CD8-positive, alpha-beta memory T cell (primary cell): ENCODE data around the gene CAMSAP2. TPM values are rescaled to one million over a fixed set of nuclear protein-coding genes. Genes with fewer than 3 reads are reported as not detected.

Source experiments
- CTCF ChIA-PET: fragments of 350-600 bp; sonication (Branson Sonifier 250); formaldehyde crosslinking; loops from one replicate; lab custom pipeline; 2021; ENCODE audit warnings: antibody characterized with exemption; lab: Charles Lee
- POLR2A ChIA-PET: fragments of 350-600 bp; sonication (Branson Sonifier 250); formaldehyde crosslinking; loops from one replicate; lab custom pipeline; 2021; ENCODE audit warnings: antibody characterized with exemption; lab: Charles Lee
- DNase-seq, 5 donors: peaks; one replicate each; pipeline versions ENCODE4 v3.0.0 to v3.0.0-alpha.2; 2020 to 2022; ENCODE audit warnings: mixed read lengths in 1 of 5
- H3K27ac ChIP-seq: one replicate; pipeline ENCODE4 v1.7.0; 2013; ENCODE audit warnings: low read depth, mild to moderate bottlenecking, low read length, moderate library complexity
- H3K27me3 ChIP-seq: 2 replicates; pipeline ENCODE4 v1.7.0; 2013; ENCODE audit warnings: low read length, mild to moderate bottlenecking; ENCODE audit not compliant: insufficient read depth, poor library complexity, severe bottlenecking
- H3K36me3 ChIP-seq: 2 replicates; pipeline ENCODE4 v1.7.0; 2013; ENCODE audit warnings: mild to moderate bottlenecking, low read length, moderate library complexity; ENCODE audit not compliant: insufficient read depth
- H3K4me1 ChIP-seq: 2 replicates; pipeline ENCODE4 v1.7.0; 2013; ENCODE audit warnings: mild to moderate bottlenecking, low read length, moderate library complexity; ENCODE audit not compliant: insufficient read depth
- H3K4me3 ChIP-seq: 2 replicates; pipeline ENCODE4 v1.7.0; 2013; ENCODE audit warnings: mild to moderate bottlenecking, low read length
- H3K9me3 ChIP-seq: 2 replicates; pipeline ENCODE4 v1.7.0; 2013; ENCODE audit warnings: mild to moderate bottlenecking, low read length
- H3K27ac Mint-ChIP-seq, 8 donors: one replicate each; pipeline ENCODE4 v1.8.0; 2020 to 2021; ENCODE audit warnings: mixed read lengths in 8 of 8, mild to moderate bottlenecking in 6 of 8, inconsistent platforms in 3 of 8, moderate library complexity in 3 of 8
- H3K27me3 Mint-ChIP-seq, 2 donors: one replicate each; pipeline ENCODE4 v1.8.0; 2020 to 2021; ENCODE audit warnings: mixed read lengths in 2 of 2, mild to moderate bottlenecking in 1 of 2, moderate library complexity in 1 of 2
- H3K36me3 Mint-ChIP-seq, 3 donors: one replicate each; pipeline ENCODE4 v1.8.0; 2020 to 2021; ENCODE audit warnings: mixed read lengths in 3 of 3, inconsistent platforms in 1 of 3, mild to moderate bottlenecking in 1 of 3
- H3K4me1 Mint-ChIP-seq, 3 donors: one replicate each; pipeline ENCODE4 v1.8.0; 2020 to 2021; ENCODE audit warnings: mixed read lengths in 3 of 3, inconsistent platforms in 1 of 3, mild to moderate bottlenecking in 1 of 3
- H3K4me3 Mint-ChIP-seq, 7 donors: one replicate each; pipeline ENCODE4 v1.8.0; 2020 to 2021; ENCODE audit warnings: mixed read lengths in 7 of 7, mild to moderate bottlenecking in 6 of 7, moderate library complexity in 4 of 7, inconsistent platforms in 2 of 7
- H3K9me3 Mint-ChIP-seq, 5 donors: one replicate each; pipeline ENCODE4 v1.8.0; 2020 to 2022; ENCODE audit warnings: mixed read lengths in 5 of 5, mild to moderate bottlenecking in 3 of 5, moderate library complexity in 2 of 5, inconsistent platforms in 1 of 5
- polyA plus RNA-seq: library from polyadenylated mRNA; unstranded; fragments of 300-500 nt; fragmentation: Illumina TruSeq; gene quantifications from one replicate; pipeline ENCODE4 v1.2.3, GENCODE V29; 2021
- total RNA-seq, 2 experiments: library from RNA; stranded (reverse); gene quantifications; one replicate each; pipeline ENCODE4 v1.2.3, GENCODE V29; 2021

CAMSAP2 gene
- total and polyA plus RNA-seq, 3 experiments from 2014 or later: 0.35 to 3.1 (median 2.7) TPM

GRCh38 chr1:200885623-200886402, 147.1 kb downstream of the CAMSAP2 start:
- peaks cover 58 to 70% (median 64%) of the 10 kb centered on the region in 3 donors for H3K4me1 Mint-ChIP-seq
- no peaks in the 10 kb centered on the region for H3K9me3 Mint-ChIP-seq
- H3K9me3 ChIP-seq: no peaks in the 10 kb centered on the region
- no peak overlapping the region for H3K4me3 ChIP-seq
- ChIA-PET POLR2A (no interaction called here), CTCF (no interaction called here)
- no peak overlapping the region for H3K27ac ChIP-seq
- H3K27me3 ChIP-seq: peaks cover 3% of the 10 kb centered on the region
- H3K4me3 Mint-ChIP-seq: peak overlapping the region in 5 of 7 donors; percentile 16 to 75 (median 46)
- H3K27me3 Mint-ChIP-seq: peaks cover 0 to 3% of the 10 kb centered on the region in 2 donors
- H3K36me3 Mint-ChIP-seq: no peaks in the 10 kb centered on the region
- peaks cover 43% of the 10 kb centered on the region for H3K4me1 ChIP-seq
- peak overlapping the region in 6 of 8 donors; percentile 19 to 88 (median 74) for H3K27ac Mint-ChIP-seq
- no peaks in the 10 kb centered on the region for H3K36me3 ChIP-seq
- DNase-seq: no peak

DNA sequence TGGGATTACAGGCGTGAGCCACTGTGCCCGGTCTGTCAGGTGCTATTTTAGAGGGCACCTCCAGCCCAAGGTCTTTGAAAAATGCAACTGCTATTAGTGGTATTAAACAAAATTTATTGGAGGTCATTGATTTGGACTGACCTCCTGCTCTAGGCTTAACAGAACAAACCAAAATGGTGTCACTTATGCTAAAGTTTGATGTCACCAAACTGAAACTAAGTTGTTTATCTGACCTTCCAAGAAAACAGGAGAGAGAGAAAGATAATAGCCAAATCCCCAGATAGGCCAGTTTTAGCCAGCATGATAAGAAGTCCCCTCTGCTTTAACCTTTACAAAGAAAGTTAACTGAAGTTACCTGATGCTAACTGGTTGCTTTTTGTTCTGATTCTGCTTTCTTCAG, 147.9 kb downstream of the CAMSAP2 start:
- H3K4me3 Mint-ChIP-seq: peak overlapping the region in 6 of 7 donors; percentile 42 to 85 (median 50)
- POLR2A ChIA-PET: interaction anchor here (0.6 kb wide), 1 partner anchor 127 kb away, joined by 4 read pairs; no protein-coding TSS in a partner anchor
- no peaks in the 10 kb centered on the region for H3K36me3 ChIP-seq

DNA sequence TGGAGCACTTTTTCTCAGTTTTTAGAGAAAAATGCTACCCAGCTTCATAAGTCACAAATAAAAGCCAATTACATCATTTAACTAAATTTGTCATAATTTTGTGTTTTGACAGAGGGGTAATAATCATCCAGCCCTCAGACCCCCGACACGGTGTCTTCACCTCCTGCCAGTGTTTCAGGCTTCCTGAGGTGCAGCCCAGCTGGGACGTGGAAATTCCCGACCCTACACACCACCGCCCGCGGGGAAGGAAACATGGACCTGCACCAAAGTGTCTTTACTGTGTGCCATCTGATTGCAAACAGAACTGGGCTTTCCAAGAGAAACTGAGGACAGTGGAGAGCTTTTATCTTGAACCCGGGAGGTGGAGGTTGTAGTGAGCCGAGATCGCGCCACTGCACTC, 148.3 kb downstream of the CAMSAP2 start:
- no peaks in the 10 kb centered on the region for H3K9me3 Mint-ChIP-seq
- no peaks in the 10 kb centered on the region for H3K36me3 Mint-ChIP-seq
- peaks cover 57 to 75% (median 70%) of the 10 kb centered on the region in 3 donors for H3K4me1 Mint-ChIP-seq
- peaks cover 3 to 5% of the 10 kb centered on the region in 2 donors for H3K27me3 Mint-ChIP-seq
- POLR2A ChIA-PET: interaction anchor here (0.6 kb wide), 1 partner anchor 127 kb away, joined by 4 read pairs; no protein-coding TSS in a partner anchor
- no peaks in the 10 kb centered on the region for H3K9me3 ChIP-seq
- peak overlapping the region in 6 of 7 donors; percentile 43 to 86 (median 73) for H3K4me3 Mint-ChIP-seq
- peaks cover 51% of the 10 kb centered on the region for H3K4me1 ChIP-seq
- CTCF ChIA-PET: interaction anchor here (1.6 kb wide), 1 partner anchor 24 kb away, joined by 5 read pairs; no protein-coding TSS in a partner anchor
- peaks cover 5% of the 10 kb centered on the region for H3K27me3 ChIP-seq
- no peak for DNase-seq
- peak overlapping the region; percentile 3 to 88 (median 63) for H3K27ac Mint-ChIP-seq
- no peak overlapping the region for H3K4me3 ChIP-seq
- no peak overlapping the region for H3K27ac ChIP-seq
- no peaks in the 10 kb centered on the region for H3K36me3 ChIP-seq

More for the DNA sequence above, 147.9 kb downstream of the CAMSAP2 start:
- no peaks in the 10 kb centered on the region for H3K36me3 Mint-ChIP-seq
- peak overlapping the region; percentile 3 to 88 (median 64) for H3K27ac Mint-ChIP-seq
- peaks cover 57 to 71% (median 69%) of the 10 kb centered on the region in 3 donors for H3K4me1 Mint-ChIP-seq
- no peak overlapping the region for H3K4me3 ChIP-seq
- no peak overlapping the region for H3K27ac ChIP-seq
- peaks cover 0 to 3% of the 10 kb centered on the region in 2 donors for H3K27me3 Mint-ChIP-seq
- no peak for DNase-seq
- CTCF ChIA-PET: no interaction called here
- no peaks in the 10 kb centered on the region for H3K9me3 ChIP-seq
- peaks cover 47% of the 10 kb centered on the region for H3K4me1 ChIP-seq
- no peaks in the 10 kb centered on the region for H3K9me3 Mint-ChIP-seq
- H3K27me3 ChIP-seq: peaks cover 5% of the 10 kb centered on the region

DNA sequence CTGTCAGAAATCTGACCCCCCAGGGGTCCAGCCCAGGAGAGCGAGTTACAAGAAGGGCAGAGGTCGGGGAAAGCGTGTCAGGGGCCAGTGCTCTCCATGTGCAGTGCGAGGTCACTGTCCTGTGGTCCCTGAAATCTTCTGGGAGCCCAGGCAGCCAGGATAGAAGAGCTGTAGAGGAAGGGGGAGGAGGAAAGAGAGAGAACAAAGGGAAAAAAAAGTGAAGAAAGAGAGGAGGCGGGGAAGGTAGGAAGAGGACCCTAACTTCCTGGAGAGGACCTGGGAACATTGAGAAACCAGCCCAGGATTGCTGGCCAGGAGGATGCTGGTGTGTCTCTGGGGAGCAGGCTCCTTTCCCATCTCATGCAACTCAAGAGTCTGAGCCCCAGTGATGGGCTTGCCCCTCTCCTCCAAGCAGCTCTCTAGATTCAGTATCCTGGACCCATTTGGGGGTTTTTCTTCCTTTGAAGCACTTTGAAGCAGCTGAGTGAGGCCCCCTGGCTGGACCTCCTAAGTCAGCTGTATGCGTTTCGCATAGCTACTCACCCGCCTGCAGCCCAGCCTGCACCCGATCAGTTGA, 149.2 kb downstream of the CAMSAP2 start:
- peak overlapping the region; percentile 1 for H3K4me3 ChIP-seq
- Mint-ChIP-seq H3K9me3 (no peaks in the 10 kb centered on the region), H3K27ac (peak overlapping the region; percentile 32 to 93 (median 84)), H3K4me3 (peak overlapping the region; percentile 42 to 93 (median 72)), H3K4me1 (peaks cover 58 to 79% (median 71%) of the 10 kb centered on the region in 3 donors), H3K36me3 (no peaks in the 10 kb centered on the region), H3K27me3 (peaks cover 11 to 12% of the 10 kb centered on the region in 2 donors)
- peaks cover 51% of the 10 kb centered on the region for H3K4me1 ChIP-seq
- ChIA-PET POLR2A (interaction anchor here (1.1 to 1.8 kb wide), 4 partner anchors 10 to 18 kb away, joined by 3 to 8 read pairs (median 5); no protein-coding TSS in a partner anchor), CTCF (interaction anchor here (0.7 to 2.0 kb wide), 8 partner anchors 8 to 266 kb away, joined by 3 to 8 read pairs (median 6); no protein-coding TSS in a partner anchor)
- H3K9me3 ChIP-seq: no peaks in the 10 kb centered on the region
- no peak overlapping the region for H3K27ac ChIP-seq
- H3K36me3 ChIP-seq: no peaks in the 10 kb centered on the region
- no peak for DNase-seq
- H3K27me3 ChIP-seq: peaks cover 5% of the 10 kb centered on the region

DNA sequence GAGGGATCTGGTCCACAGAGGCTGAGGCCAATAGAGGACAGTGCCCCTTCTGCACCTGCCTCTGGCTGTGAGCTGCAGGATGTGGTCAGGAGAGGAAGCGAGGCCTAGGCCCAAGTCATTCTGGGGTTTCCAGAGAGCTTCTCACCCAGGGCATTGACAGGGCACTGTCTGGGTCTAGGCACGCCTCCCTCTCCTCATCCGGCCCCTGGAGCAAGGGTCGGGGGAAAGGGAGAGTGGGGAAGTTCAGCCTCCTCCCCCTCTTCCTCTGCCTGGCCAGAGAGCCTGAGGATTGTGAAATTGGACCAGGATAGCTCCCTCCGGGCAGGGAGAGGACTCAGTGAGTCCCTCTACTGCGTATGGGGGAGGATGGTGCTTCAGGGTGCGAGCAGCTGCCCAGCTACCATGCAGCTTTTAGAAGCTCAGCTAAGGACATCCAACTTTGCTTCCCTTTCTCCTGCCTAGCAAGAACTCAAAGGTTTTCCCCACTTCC, 149.7 kb downstream of the CAMSAP2 start:
- Histone ChIP-seq H3K27ac (no peak overlapping the region), H3K36me3 (no peaks in the 10 kb centered on the region), H3K27me3 (peaks cover 5% of the 10 kb centered on the region), H3K4me1 (peaks cover 51% of the 10 kb centered on the region), H3K4me3 (peak overlapping the region; percentile 1), H3K9me3 (no peaks in the 10 kb centered on the region)
- H3K4me3 Mint-ChIP-seq: peak overlapping the region; percentile 42 to 93 (median 72)
- H3K4me1 Mint-ChIP-seq: peaks cover 57 to 79% (median 71%) of the 10 kb centered on the region in 3 donors
- no peaks in the 10 kb centered on the region for H3K9me3 Mint-ChIP-seq
- H3K27ac Mint-ChIP-seq: peak overlapping the region; percentile 32 to 93 (median 85)
- ChIA-PET CTCF (interaction anchor here (0.7 to 2.0 kb wide), 8 partner anchors 9 to 266 kb away, joined by 3 to 8 read pairs (median 6); no protein-coding TSS in a partner anchor), POLR2A (interaction anchor here (0.8 to 1.8 kb wide), 5 partner anchors 9 to 18 kb away, joined by 3 to 8 read pairs (median 5); no protein-coding TSS in a partner anchor)
- peak; percentile 36 to 82 (median 68) for DNase-seq
- no peaks in the 10 kb centered on the region for H3K36me3 Mint-ChIP-seq
- peaks cover 12 to 16% of the 10 kb centered on the region in 2 donors for H3K27me3 Mint-ChIP-seq

GRCh38 chr1:200889571-200889970, 150.9 kb downstream of the CAMSAP2 start:
- ChIA-PET CTCF (no interaction called here), POLR2A (no interaction called here)
- Mint-ChIP-seq H3K9me3 (no peaks in the 10 kb centered on the region), H3K4me3 (peak overlapping the region; percentile 22 to 93 (median 52)), H3K27ac (peak overlapping the region; percentile 22 to 92 (median 84)), H3K36me3 (no peaks in the 10 kb centered on the region), H3K4me1 (peaks cover 50 to 68% (median 63%) of the 10 kb centered on the region in 3 donors), H3K27me3 (peaks cover 18 to 23% of the 10 kb centered on the region in 2 donors)
- H3K36me3 ChIP-seq: no peaks in the 10 kb centered on the region
- no peak overlapping the region for H3K4me3 ChIP-seq
- H3K27me3 ChIP-seq: peaks cover 11% of the 10 kb centered on the region
- H3K27ac ChIP-seq: no peak overlapping the region
- peak in 1 of 5 donors; percentile 23 for DNase-seq
- H3K9me3 ChIP-seq: no peaks in the 10 kb centered on the region
- H3K4me1 ChIP-seq: peaks cover 51% of the 10 kb centered on the region

GRCh38 chr1:200890027-200890426, 151.3 kb downstream of the CAMSAP2 start:
- Histone ChIP-seq H3K36me3 (no peaks in the 10 kb centered on the region), H3K4me3 (no peak overlapping the region), H3K27me3 (peaks cover 12% of the 10 kb centered on the region), H3K4me1 (peaks cover 51% of the 10 kb centered on the region), H3K9me3 (no peaks in the 10 kb centered on the region), H3K27ac (no peak overlapping the region)
- ChIA-PET POLR2A (no interaction called here), CTCF (interaction anchor here (1.4 to 1.5 kb wide), 2 partner anchors 14 to 24 kb away, joined by 3 read pairs; no protein-coding TSS in a partner anchor)
- peak in 1 of 5 donors; percentile 24 for DNase-seq
- H3K27me3 Mint-ChIP-seq: peaks cover 18 to 23% of the 10 kb centered on the region in 2 donors
- H3K4me1 Mint-ChIP-seq: peaks cover 50 to 66% (median 63%) of the 10 kb centered on the region in 3 donors
- no peaks in the 10 kb centered on the region for H3K9me3 Mint-ChIP-seq
- peak overlapping the region in 3 of 8 donors; percentile 65 to 92 (median 90) for H3K27ac Mint-ChIP-seq
- no peaks in the 10 kb centered on the region for H3K36me3 Mint-ChIP-seq
- peak overlapping the region; percentile 26 to 85 (median 71) for H3K4me3 Mint-ChIP-seq
